H1 (cell line): ENCODE results near the gene TXNRD3. TPM values are rescaled to one million over a fixed set of nuclear protein-coding genes. Genes with fewer than 3 reads are reported as not detected.

Source experiments
- CEBPB ChIP-seq: IDR thresholded peaks from 2 replicates; pipeline ENCODE4 v1.6.1; 2012; ENCODE audit warnings: low read depth, low read length
- EZH2 ChIP-seq: fragments of 200-600 bp; sonication (generic); IDR thresholded peaks from 2 replicates; pipeline ENCODE4 v1.7.1; 2012; ENCODE audit warnings: low read depth, mild to moderate bottlenecking, moderate library complexity, low read length, inconsistent platforms; ENCODE audit not compliant: severe bottlenecking
- GTF2F1 ChIP-seq: IDR thresholded peaks from 2 replicates; pipeline ENCODE4 v1.6.1; 2012; ENCODE audit warnings: low read depth, low read length, improper control_type of control experiment, borderline replicate concordance
- KDM4A ChIP-seq: IDR thresholded peaks from one replicate; pipeline ENCODE4 v1.7.1; 2012; ENCODE audit warnings: low read depth, mild to moderate bottlenecking, moderate library complexity, low read length, inconsistent platforms; ENCODE audit not compliant: severe bottlenecking
- PHF8 ChIP-seq: fragments of 200-600 bp; sonication (generic); conservative IDR thresholded peaks from 2 replicates; pipeline ENCODE4 v1.7.1; 2012; ENCODE audit warnings: low read depth, mild to moderate bottlenecking, inconsistent platforms, low read length, moderate library complexity
- POLR2A ChIP-seq, 2 experiments: IDR thresholded peaks; 1 replicate in 1 of 2; 2 replicates in 1 of 2; pipeline ENCODE4 v1.6.1; 2011; ENCODE audit warnings: low read depth in 2 of 2, low read length in 2 of 2, mild to moderate bottlenecking in 2 of 2; ENCODE audit errors: control extremely low read depth in 1 of 2
- RAD21 ChIP-seq, 2 experiments: IDR thresholded peaks in 1 of 2; conservative IDR thresholded peaks in 1 of 2; 2 replicates each; pipeline ENCODE4 v1.6.1; 2011; ENCODE audit warnings: low read depth in 2 of 2, low read length in 2 of 2, improper control_type of control experiment in 1 of 2, inconsistent platforms in 1 of 2, mild to moderate bottlenecking in 1 of 2, moderate library complexity in 1 of 2
- SIRT6 ChIP-seq: IDR thresholded peaks from one replicate; pipeline ENCODE4 v1.7.1; 2012; ENCODE audit warnings: low read length, inconsistent platforms
- SUZ12 ChIP-seq: fragments of 200-600 bp; sonication (generic); IDR thresholded peaks from 2 replicates; pipeline ENCODE4 v1.6.1; 2012; ENCODE audit warnings: mild to moderate bottlenecking, inconsistent platforms, low read length, moderate library complexity, mixed read lengths
- TBP ChIP-seq: IDR thresholded peaks from 2 replicates; pipeline ENCODE4 v1.6.1; 2011; ENCODE audit warnings: low read depth, low read length, improper control_type of control experiment
- TCF12 ChIP-seq: IDR thresholded peaks from 2 replicates; pipeline ENCODE4 v1.6.1; 2011; ENCODE audit warnings: low read depth, mild to moderate bottlenecking, low read length
- polyA plus RNA-seq, 7 experiments: library from polyadenylated mRNA; depleted of rRNA in 3 of 7; stranded (reverse) in 5 of 7; unstranded in 2 of 7; fragments of >200 nt in 5 of 7; fragments of 200-250 nt in 2 of 7; gene quantifications; 1 replicate in 5 of 7; 2 replicates in 1 of 7; 4 replicates in 1 of 7; pipeline versions ENCODE4 v1.2.1 to v1.2.3, GENCODE V29; 2011 to 2013; ENCODE audit warnings: missing spikeins in 2 of 7, mixed read lengths in 2 of 7
- total RNA-seq: library from RNA; stranded (reverse); fragmentation: NEBNext Ultra II Directional; extraction: Animal tissue kit (Norgen Biotek cat#: 25700); gene quantifications from 2 replicates; pipeline ENCODE4 v1.2.1, GENCODE V29; 2021
- TF ChIP-seq, protein P1 (sequence below): IDR thresholded peaks from 2 replicates; pipeline ENCODE4 v1.6.1; 2012; ENCODE audit warnings: inconsistent platforms
- TF ChIP-seq, protein P2 (sequence below), 3 experiments: IDR thresholded peaks; 1 replicate in 2 of 3; 2 replicates in 1 of 3; pipeline versions ENCODE4 v1.5.1 to v1.6.1; 2011; ENCODE audit warnings: low read length in 3 of 3, mild to moderate bottlenecking in 3 of 3, inconsistent platforms in 2 of 3, low read depth in 1 of 3, moderate library complexity in 1 of 3; ENCODE audit not compliant: insufficient read depth in 1 of 3; ENCODE audit errors: control extremely low read depth in 1 of 3
- TF ChIP-seq, protein P3 (sequence below): IDR thresholded peaks from 2 replicates; pipeline ENCODE4 v1.6.1; 2012; ENCODE audit warnings: inconsistent platforms

TXNRD3 gene
- total and polyA plus RNA-seq, 2 of the 8 experiments (the other 6 are each of a cell fraction or from before 2014, with no cell fraction given) = 3.4 to 4.3 TPM

DNA sequence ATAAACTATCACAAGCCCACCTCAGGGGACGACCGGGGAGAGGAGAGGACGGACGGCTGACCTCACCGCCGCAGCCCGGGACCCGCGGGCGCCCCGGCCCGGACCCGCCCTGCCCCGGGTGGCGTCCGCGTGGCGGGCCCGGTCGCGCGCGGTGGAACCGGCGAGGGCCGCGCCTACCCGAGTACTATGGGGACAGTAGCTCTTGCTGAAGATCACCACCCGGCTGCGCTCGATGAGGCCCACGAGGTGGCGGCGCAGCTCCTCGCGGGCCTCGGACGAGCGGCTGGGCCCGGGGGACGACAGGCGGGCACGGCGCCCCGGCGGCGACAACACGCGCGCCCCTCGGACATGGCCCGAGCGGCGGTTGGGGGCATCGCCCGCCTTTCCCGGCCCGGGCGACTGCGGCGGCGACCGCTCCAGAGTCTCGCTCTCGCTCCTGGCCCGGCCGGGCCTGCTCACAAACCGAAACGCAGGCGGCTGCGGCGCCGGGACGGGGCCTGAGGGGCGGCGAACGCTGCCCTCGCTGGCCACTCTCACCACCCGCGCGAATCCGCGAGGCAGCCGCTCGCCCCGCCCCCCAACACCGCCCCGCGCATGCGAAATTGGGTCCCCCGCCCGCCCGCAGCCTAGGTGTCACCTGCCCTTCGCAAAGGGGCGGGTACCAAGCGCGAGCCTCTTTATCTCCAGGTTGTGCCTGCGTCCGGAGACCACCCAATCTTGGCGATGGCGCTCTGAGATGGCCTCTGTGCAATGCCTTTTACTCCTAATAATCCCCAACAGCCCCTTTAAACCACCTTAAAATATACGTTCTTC, at the start of gene TXNRD3 (continued):
- TF ChIP-seq, protein P1, sequence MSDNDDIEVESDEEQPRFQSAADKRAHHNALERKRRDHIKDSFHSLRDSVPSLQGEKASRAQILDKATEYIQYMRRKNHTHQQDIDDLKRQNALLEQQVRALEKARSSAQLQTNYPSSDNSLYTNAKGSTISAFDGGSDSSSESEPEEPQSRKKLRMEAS = peak; percentile 71
- TF ChIP-seq, protein P2, sequence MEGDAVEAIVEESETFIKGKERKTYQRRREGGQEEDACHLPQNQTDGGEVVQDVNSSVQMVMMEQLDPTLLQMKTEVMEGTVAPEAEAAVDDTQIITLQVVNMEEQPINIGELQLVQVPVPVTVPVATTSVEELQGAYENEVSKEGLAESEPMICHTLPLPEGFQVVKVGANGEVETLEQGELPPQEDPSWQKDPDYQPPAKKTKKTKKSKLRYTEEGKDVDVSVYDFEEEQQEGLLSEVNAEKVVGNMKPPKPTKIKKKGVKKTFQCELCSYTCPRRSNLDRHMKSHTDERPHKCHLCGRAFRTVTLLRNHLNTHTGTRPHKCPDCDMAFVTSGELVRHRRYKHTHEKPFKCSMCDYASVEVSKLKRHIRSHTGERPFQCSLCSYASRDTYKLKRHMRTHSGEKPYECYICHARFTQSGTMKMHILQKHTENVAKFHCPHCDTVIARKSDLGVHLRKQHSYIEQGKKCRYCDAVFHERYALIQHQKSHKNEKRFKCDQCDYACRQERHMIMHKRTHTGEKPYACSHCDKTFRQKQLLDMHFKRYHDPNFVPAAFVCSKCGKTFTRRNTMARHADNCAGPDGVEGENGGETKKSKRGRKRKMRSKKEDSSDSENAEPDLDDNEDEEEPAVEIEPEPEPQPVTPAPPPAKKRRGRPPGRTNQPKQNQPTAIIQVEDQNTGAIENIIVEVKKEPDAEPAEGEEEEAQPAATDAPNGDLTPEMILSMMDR (IDR thresholded peaks at IDR 0.05; ENCODE audit: control extremely low read depth in 1 of 3, insufficient read depth in 1 of 3, low read depth in 1 of 3, low read length in 3 of 3) = peak in 1 of 3 experiments; percentile 1; a peak in 1 of 4 replicates
- TF ChIP-seq RAD21 (IDR thresholded peaks at IDR 0.05 in 1 of 2, conservative IDR thresholded peaks at IDR 0.05 in 1 of 2; ENCODE audit: low read depth in 2 of 2, low read length in 2 of 2) (peak in 1 of 2 experiments; percentile 35; a peak in 1 of 4 replicates), EZH2 (peak; percentile 43), TCF12 (no peak), PHF8 (peak; percentile 67), POLR2A (IDR thresholded peaks at IDR 0.05; ENCODE audit: control extremely low read depth in 1 of 2, low read depth in 2 of 2, low read length in 2 of 2) (peak in 1 of 2 experiments; percentile 56; a peak in 2 of 3 replicates), KDM4A (peak; percentile 90), CEBPB (no peak), TBP (no peak), GTF2F1 (no peak), SUZ12 (peak; percentile 54), SIRT6 (no peak)
- TF ChIP-seq, protein P3, sequence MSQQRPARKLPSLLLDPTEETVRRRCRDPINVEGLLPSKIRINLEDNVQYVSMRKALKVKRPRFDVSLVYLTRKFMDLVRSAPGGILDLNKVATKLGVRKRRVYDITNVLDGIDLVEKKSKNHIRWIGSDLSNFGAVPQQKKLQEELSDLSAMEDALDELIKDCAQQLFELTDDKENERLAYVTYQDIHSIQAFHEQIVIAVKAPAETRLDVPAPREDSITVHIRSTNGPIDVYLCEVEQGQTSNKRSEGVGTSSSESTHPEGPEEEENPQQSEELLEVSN = peak; percentile 69
